Type B pancreatic cell (in vitro differentiated cells): ENCODE results near the gene TBC1D1. TPM values are rescaled to one million over a fixed set of nuclear protein-coding genes. Genes with fewer than 3 reads are reported as not detected.

ENCODE experiments used
- DNase-seq: peaks from one replicate; pipeline ENCODE4 v3.0.0; 2021; ENCODE audit warnings: mixed read lengths; ENCODE audit not compliant: unreplicated experiment; ENCODE audit errors: extremely low spot score
- H3K27ac Mint-ChIP-seq: 2 replicates; pipeline ENCODE4 v1.8.0; 2021; ENCODE audit warnings: mild to moderate bottlenecking, mixed read lengths
- H3K27me3 Mint-ChIP-seq: 2 replicates; pipeline ENCODE4 v1.8.0; 2021; ENCODE audit warnings: mixed read lengths
- H3K36me3 Mint-ChIP-seq: 2 replicates; pipeline ENCODE4 v1.8.0; 2021; ENCODE audit warnings: mixed read lengths
- H3K4me1 Mint-ChIP-seq: one replicate; pipeline ENCODE4 v1.8.0; 2021; ENCODE audit warnings: mixed read lengths; ENCODE audit not compliant: unreplicated experiment
- H3K4me3 Mint-ChIP-seq: 2 replicates; pipeline ENCODE4 v1.8.0; 2021; ENCODE audit warnings: mild to moderate bottlenecking, mixed read lengths
- H3K9me3 Mint-ChIP-seq: 2 replicates; pipeline ENCODE4 v1.8.0; 2021; ENCODE audit warnings: mixed read lengths
- CTCF ChIP-seq: fragments of 200-600 bp; sonication (generic); conservative IDR thresholded peaks from 2 replicates; pipeline ENCODE4 v1.5.0; 2021; ENCODE audit warnings: antibody characterized with exemption, mild to moderate bottlenecking
- total RNA-seq: library from RNA; stranded (reverse); gene quantifications from 2 replicates; pipeline ENCODE4 v1.2.1, GENCODE V29; 2021; ENCODE audit warnings: low replicate concordance

TBC1D1 gene
- total RNA-seq, 1 donor from 2014 or later: 110 TPM

- no peak for TF ChIP-seq CTCF
- peaks cover 34% of the 10 kb centered on the region for H3K4me1 Mint-ChIP-seq
- H3K27me3 Mint-ChIP-seq: no peaks in the 10 kb centered on the region
- H3K27ac Mint-ChIP-seq: no peak overlapping the region
- no peak for DNase-seq
- peaks cover 10% of the 10 kb centered on the region for H3K9me3 Mint-ChIP-seq
- no peak overlapping the region for H3K4me3 Mint-ChIP-seq
- H3K36me3 Mint-ChIP-seq: no peaks in the 10 kb centered on the region
These were observed 275.9 kb downstream of the TBC1D1 start for GRCh38 chr4:38166768-38167167.

- peaks cover 10% of the 10 kb centered on the region for H3K9me3 Mint-ChIP-seq
- H3K27me3 Mint-ChIP-seq: no peaks in the 10 kb centered on the region
- DNase-seq: no peak
- TF ChIP-seq CTCF: no peak
- no peak overlapping the region for H3K4me3 Mint-ChIP-seq
- peaks cover 24% of the 10 kb centered on the region for H3K4me1 Mint-ChIP-seq
- peaks cover 4% of the 10 kb centered on the region for H3K36me3 Mint-ChIP-seq
- H3K27ac Mint-ChIP-seq: no peak overlapping the region
These were observed 277.1 kb downstream of the TBC1D1 start for GRCh38 chr4:38167973-38168372.

GRCh38 chr4:38169524-38169923 lies 278.6 kb downstream of the TBC1D1 start:
- no peak for DNase-seq
- no peak overlapping the region for H3K4me3 Mint-ChIP-seq
- TF ChIP-seq CTCF: no peak
- H3K27me3 Mint-ChIP-seq: no peaks in the 10 kb centered on the region
- peaks cover 28% of the 10 kb centered on the region for H3K4me1 Mint-ChIP-seq
- H3K36me3 Mint-ChIP-seq: peaks cover 4% of the 10 kb centered on the region
- H3K27ac Mint-ChIP-seq: no peak overlapping the region
- peaks cover 10% of the 10 kb centered on the region for H3K9me3 Mint-ChIP-seq

- Mint-ChIP-seq H3K4me1 (peaks cover 36% of the 10 kb centered on the region), H3K27me3 (no peaks in the 10 kb centered on the region), H3K27ac (peak overlapping the region; percentile 84), H3K4me3 (no peak overlapping the region), H3K36me3 (peaks cover 4% of the 10 kb centered on the region), H3K9me3 (peaks cover 11% of the 10 kb centered on the region)
- TF ChIP-seq CTCF: no peak
- no peak for DNase-seq
These were observed 279.7 kb downstream of the TBC1D1 start for GRCh38 chr4:38170338-38171169.

- Mint-ChIP-seq H3K27me3 (no peaks in the 10 kb centered on the region), H3K4me3 (no peak overlapping the region), H3K27ac (no peak overlapping the region), H3K36me3 (peaks cover 4% of the 10 kb centered on the region), H3K4me1 (peaks cover 29% of the 10 kb centered on the region), H3K9me3 (peaks cover 4% of the 10 kb centered on the region)
- TF ChIP-seq CTCF: no peak
- DNase-seq: no peak
These were observed 281.2 kb downstream of the TBC1D1 start for GRCh38 chr4:38172078-38172477.
